DMS153 (cell line): ENCODE measurements around the gene RFX3.

Source experiments
- DNase-seq: peaks from one replicate; lab custom pipeline; 2025; lab: John Stamatoyannopoulos, UW

The RFX3 gene

DNA sequence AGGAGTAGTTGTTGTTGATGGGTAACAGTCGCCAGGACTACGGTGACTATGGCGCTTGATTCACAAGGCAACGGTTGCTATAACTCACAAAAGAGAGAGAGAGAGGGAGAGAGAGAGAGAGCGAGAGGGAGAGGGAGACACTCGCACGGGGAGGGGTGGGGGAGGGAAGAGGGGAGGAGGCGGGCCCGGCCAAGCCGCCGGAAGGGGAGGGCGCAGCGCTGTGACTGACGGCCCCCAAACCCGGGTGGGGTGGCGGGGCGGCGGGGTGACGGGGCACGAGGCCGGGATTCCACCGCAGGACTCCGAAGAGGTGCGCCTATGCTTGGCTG is at the start of gene RFX3:
Gene RFX3, minus strand, starts transcription at position 166 of the 329 bp plus-strand sequence. CDS start 130,413 bp downstream, outside the sequence.
- peak; percentile 93 for DNase-seq

DNA sequence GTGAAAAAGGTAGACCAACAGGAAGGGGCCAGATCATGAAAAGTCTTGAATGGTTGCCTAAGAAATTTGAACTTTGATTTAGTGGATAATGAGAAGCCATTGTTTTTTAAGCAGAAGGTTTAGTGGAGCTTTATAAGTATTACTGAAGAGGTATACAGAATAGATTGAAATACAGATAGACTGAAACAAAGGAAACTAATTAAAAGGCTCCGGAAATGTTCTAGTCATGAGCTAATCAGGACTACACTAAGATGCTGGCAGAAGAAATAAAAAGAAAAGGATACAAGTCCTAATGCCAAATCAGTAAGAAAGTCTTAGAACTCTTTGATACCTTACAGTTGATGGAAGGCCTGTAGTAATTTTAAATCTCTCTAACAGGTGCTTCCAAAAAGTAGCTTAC is 45.7 kb upstream of the RFX3 start:
- DNase-seq, result no peak

DNA sequence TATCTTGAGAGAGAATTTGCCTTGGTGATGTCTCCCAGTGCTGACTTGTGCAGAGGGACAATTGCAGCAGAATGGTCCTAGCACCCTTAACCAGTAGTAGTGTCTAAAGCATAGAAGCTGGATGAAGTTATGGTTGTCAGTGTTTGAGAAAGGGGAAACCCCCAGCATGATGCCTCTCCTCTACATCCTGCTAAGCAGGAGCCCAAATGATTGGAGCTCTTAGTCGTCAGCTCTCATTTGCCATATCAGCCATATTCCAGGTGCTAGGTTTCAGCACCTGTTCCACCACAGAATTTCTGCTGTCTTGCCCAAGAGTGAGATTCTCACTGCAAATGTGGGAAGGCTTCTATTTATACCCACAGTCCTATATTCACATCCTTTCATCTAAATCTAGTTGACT is 43.7 kb upstream of the RFX3 start:
- no peak for DNase-seq

- no peak for DNase-seq
Observed at GRCh38 chr9:3567988-3568387, 42.2 kb upstream of the RFX3 start.

- DNase-seq, result no peak
Observed at GRCh38 chr9:3553076-3553765, 27.4 kb upstream of the RFX3 start.

- no peak for DNase-seq
Observed at GRCh38 chr9:3549225-3549624, 23.4 kb upstream of the RFX3 start.

DNA sequence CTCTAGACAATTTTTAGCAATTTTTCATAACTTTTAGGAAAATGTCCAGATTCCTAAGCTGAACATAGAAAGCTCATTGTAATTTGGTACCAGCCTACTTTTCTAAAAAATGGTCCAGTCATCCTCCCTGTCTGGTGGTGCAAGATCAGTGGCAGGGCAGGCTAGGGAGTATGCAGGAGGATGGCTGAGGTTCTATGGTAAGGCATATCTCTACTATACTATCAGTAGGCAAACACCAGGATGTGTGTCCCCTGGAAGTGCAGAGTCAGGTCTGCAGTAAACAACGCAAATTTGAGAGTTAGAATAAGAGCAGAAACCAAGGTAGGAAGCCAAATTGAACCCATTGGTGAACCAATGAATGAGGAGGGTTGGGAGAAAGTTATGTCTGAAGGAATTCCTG is 22.8 kb upstream of the RFX3 start:
- no peak for DNase-seq

GRCh38 chr9:3541206-3541605 is 15.4 kb upstream of the RFX3 start:
- DNase-seq, result no peak

GRCh38 chr9:3534614-3535404 is 9.0 kb upstream of the RFX3 start:
- DNase-seq, result no peak

- no peak for DNase-seq
Observed at GRCh38 chr9:3532158-3532557, 6.4 kb upstream of the RFX3 start.

GRCh38 chr9:3528451-3528850 is 2.6 kb upstream of the RFX3 start:
- DNase-seq, result no peak

DNA sequence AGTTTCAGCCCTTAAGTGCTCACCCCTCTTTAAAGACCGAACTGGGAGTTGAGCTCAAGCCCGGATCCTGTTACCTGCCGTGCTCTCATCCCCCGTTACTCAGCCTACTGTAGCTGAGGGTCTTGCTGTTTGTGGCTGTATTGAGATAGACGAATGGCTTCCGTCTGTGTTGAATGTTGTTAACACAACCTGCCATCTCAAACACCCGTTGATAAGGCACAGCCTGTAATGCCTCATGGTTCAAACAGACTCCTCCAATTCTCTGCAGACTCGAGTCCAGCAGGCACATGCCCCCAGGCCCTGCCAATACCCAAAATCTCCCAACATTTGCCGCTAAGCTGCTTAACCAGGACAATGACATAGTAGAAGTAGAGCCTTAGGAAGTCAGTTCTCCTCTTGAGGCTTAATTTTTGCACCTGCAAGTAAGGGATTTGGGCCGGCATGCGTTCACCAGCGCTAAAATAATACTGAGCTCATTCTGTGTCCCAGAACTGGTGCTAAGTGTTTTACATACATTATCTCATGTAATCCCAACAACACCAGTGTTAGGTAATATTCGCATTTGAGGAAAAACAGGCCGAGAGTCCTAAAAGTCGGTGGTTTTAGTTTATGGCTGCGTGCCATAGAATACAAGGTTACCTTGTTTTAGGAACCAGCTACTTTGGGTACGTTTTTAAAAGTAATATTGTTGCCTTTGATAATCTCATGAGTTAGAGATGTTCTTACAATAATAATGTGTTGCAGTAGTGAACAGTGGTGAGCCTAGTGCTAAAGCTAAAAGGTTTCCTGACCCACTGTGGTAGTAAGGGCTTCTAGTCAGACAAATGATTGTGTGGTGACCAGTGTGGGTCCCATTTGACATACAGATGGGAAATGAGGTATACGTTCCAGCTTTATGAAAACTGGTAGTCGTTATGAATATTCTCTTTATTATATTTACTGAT is 1.5 kb upstream of the RFX3 start:
- peak; percentile 52 for DNase-seq

DNA sequence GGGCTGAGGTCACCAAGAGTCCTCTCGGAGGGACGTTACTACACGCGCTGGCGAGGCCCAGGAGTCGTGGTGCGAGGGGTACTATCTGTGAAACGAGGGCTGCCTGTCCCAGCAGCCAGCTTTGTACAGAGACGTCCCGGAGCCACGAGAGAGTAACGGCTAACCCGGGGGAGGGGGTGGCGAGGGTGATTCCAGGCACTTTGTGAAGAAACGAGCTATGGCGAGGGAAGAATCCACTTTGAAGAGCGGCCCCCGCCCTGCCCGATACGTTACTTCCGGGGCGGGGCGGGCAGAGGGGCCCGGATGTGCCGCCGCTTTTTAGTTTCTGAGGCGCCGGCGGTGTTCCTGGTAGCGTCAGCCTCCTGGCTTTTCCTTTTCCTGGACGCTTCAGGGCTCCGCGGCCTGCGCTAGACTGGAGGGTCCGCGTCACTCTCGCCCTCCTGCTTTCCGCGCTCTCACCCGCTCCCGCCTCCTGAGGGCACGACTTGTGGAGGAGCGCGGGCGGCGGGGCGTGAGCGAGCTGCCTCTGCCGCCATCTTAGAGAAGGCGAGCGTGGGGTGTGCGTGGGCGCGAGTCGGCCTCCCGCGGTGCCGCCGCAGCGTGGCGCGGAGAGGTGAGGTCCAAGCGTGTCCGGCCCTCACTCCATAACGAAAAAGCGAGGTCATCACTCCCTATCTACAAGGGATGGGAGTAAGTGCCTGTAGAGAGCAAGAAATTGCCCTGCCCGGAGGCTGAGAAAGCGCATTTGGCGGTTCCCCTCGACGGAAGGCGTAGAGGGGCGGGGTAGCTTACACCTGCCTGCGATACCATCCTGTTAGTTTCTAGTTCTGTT is 580 bp upstream of the RFX3 start:
- DNase-seq, result peak; percentile 76

DNA sequence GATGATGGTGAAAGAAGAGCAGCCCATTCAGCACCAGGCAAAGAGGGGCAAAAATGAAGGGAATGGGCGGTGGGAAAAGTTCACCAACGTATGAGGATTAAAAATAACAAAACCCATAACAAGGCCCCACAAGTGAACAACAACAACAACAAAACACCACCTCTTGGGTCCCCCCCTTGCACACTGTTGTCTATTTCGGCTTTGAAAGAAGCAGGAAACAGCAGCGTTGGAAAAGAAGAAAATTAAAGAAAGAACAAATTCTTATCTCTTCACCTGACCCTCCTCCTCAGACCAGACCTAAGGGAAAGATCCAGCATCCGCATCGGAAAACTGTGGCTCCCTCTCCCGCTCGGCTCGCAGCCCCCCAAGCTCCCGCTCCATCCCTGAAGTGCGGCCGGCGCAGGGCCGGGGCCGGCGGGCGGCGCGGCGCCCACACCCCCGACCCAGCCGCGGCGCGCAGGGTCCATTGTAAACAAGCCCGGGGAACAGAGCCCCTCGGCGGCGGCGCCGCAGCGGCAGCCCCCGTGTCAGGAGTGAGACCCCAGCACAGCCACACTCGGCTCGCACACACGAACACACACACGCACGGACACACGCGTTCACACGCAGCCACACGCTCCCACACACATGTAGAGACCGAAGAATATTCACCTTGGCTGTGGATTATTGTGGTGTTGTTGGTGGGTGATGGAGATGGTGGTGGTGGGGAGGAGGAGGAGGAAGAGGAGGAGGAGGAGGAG is 535 bp downstream of the RFX3 start:
- no peak for DNase-seq

- no peak for DNase-seq
Observed at GRCh38 chr9:3521966-3522365, 3.8 kb downstream of the RFX3 start.

DNA sequence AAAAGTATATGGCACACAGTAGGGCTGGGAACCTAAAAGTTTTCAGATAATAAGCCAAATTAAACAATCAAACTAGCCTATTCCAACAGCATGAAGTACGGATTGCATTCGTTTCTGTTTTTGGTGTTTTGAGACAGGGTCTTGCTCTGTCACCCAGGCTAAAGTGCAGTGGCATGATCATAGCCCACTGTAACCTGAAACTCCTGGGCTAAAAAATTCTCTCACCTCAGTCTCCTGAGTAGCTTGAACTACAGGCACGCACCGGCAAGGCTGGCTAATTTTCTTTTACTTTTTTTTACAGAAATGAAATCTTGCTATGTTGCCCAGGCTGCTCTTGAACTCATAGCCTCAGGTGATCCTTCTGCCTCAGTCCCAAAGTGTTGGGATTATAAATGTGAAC is 5.2 kb downstream of the RFX3 start:
- DNase-seq, result no peak

- no peak for DNase-seq
Observed at GRCh38 chr9:3517377-3518048, 8.3 kb downstream of the RFX3 start.

DNA sequence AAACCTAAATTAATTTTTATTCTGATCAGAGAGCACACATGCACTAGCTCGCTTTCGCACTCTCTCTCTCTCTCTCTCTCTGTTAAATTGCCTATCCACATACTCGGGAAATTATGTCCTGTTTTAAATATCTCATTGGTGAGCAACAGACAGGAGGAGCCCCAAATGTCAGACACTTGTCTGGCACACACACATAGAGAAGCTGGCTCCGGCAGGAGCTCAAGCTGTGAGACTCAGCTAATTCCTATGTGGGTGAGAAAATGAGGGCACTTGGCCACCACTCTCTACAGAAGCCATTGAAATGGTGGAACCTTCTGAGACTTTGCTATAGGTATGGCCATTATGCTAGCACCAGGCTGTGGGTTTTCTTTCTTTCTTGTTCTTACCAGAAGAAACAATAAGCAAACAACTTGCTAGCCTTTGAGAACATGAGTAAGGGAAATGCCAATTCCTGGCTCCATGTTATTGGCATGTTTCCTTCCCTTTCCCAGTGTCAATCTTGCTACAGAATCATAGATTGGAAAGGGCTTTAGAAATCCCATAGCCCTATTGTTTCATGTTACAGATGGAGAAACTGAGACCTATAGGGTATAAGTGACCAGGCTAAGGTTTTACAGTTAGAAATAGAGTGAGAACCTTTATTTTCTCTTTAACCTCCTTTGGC is 9.0 kb downstream of the RFX3 start:
- DNase-seq, result no peak

DNA sequence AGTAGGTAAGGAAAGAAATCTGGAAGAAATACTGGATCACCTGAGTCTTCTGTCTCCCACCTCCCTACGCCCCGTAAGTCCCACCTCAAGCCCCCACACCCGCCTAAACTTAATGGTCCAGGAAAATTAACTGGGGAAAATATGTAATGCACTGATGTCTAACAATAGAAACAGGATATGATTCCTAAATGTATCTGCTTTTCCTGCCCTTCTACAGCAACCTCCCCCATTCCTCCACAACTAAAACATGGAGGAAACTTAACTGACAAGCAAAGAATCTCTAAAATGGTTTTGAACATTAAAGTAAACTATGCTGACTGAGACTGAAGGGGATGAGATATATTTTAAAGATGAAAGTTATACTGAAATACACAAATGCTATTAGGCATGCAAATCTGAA is 10.4 kb downstream of the RFX3 start:
- no peak for DNase-seq

DNA sequence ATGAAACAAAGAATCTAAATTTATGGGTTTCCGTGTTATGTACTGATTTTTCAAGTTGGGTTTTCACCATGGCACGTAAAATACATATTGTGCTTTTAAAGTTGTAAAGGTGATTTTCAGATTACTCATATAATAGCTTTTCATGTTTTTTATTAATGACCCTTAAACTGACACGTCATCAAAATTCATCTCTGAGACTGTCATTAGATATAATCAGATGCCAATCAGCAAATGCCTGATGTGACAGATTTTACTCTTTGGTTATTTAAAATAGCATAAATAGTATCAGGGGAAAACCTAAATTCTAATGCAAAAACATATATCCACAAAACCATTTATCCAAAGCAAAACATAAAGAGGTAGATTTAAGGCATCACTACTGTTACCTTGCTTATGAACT is 11.0 kb downstream of the RFX3 start:
- no peak for DNase-seq
